GM12878 (cell line): ENCODE data around the gene LCN9. TPM values are rescaled to one million over a fixed set of nuclear protein-coding genes. Genes with fewer than 3 reads are reported as not detected.

ENCODE experiments used
- ATAC-seq: fragments of 200-7000 bp; cut with Tn5 transposase; 3 replicates; pipeline ENCODE4 v1.9.1; 2020; ENCODE audit warnings: mild to moderate bottlenecking, moderate library complexity
- BruUV-seq: library from RNA; stranded (reverse); fragments of 400-500 nt; replicated peaks from 2 replicates; lab custom pipeline; 2021; lab: Mats Ljungman, UMichigan
- CTCF ChIA-PET: fragments of 300-600 bp; sonication (Branson Sonifier 250); formaldehyde crosslinking; extraction: SDS; loops from one replicate; lab custom pipeline; 2021; ENCODE audit warnings: inconsistent platforms; lab: Yijun Ruan, JAX
- POLR2A ChIA-PET: fragments of 350-600 bp; formaldehyde crosslinking; extraction: SDS; loops from one replicate; lab custom pipeline; 2021; ENCODE audit warnings: inconsistent platforms; lab: Charles Lee
- RAD21 ChIA-PET: fragments of 300-600 bp; sonication (Branson Sonifier 250); formaldehyde crosslinking; loops from one replicate; lab custom pipeline; 2023; ENCODE audit warnings: antibody characterized with exemption; ENCODE audit not compliant: unreplicated experiment; lab: Charles Lee
- SMC1A ChIA-PET: fragments of 300-600 bp; sonication (Branson Sonifier 250); formaldehyde crosslinking; loops from one replicate; lab custom pipeline; 2023; ENCODE audit not compliant: unreplicated experiment, uncharacterized antibody; lab: Charles Lee
- DNase-seq: peaks from one replicate; pipeline ENCODE4 v3.0.0-alpha.2; 2011; ENCODE audit warnings: low read depth, low spot score
- FAIRE-seq: peaks from 3 replicates; lab custom pipeline; 2011; peaks lifted over from hg19 to GRCh38; lab: Jason Lieb, UNC
- H2AFZ ChIP-seq: 2 replicates; pipeline ENCODE4 v1.6.0; 2011; ENCODE audit warnings: low read depth, low read length, control low read depth; ENCODE audit not compliant: control insufficient read depth
- H3K27ac ChIP-seq: 2 replicates; pipeline ENCODE4 v1.5.1; 2011; ENCODE audit warnings: control low read depth; ENCODE audit not compliant: control insufficient read depth, insufficient read depth
- H3K27me3 ChIP-seq, 2 experiments: replicated peaks in 1 of 2; 2 replicates each; pipeline versions ENCODE4 v1.6.0 to v1.6.1; 2011; ENCODE audit warnings: low read length in 1 of 2; ENCODE audit not compliant: control insufficient read depth in 2 of 2, insufficient read depth in 2 of 2
- H3K36me3 ChIP-seq, 2 experiments: 2 replicates each; pipeline ENCODE4 v1.5.1; 2011; ENCODE audit warnings: low read length in 1 of 2; ENCODE audit not compliant: control insufficient read depth in 2 of 2, insufficient read depth in 2 of 2
- H3K4me1 ChIP-seq: 2 replicates; pipeline ENCODE4 v1.6.1; 2011; ENCODE audit warnings: mild to moderate bottlenecking, low read length, moderate library complexity, mixed read lengths; ENCODE audit not compliant: control insufficient read depth, insufficient read depth
- H3K4me2 ChIP-seq: 2 replicates; pipeline ENCODE4 v1.6.0; 2011; ENCODE audit warnings: control low read depth; ENCODE audit not compliant: control insufficient read depth, insufficient read depth
- H3K4me3 ChIP-seq: fragments of 200-600 bp; sonication (generic); 2 replicates; pipeline ENCODE4 v1.5.1; 2016
- H3K79me2 ChIP-seq: 2 replicates; pipeline ENCODE4 v1.6.0; 2011; ENCODE audit warnings: low read length; ENCODE audit not compliant: control insufficient read depth, insufficient read depth
- H3K9ac ChIP-seq: 2 replicates; pipeline ENCODE4 v1.8.0; 2011; ENCODE audit warnings: low read length, control low read depth, mixed read lengths; ENCODE audit not compliant: control insufficient read depth, insufficient read depth
- H3K9me3 ChIP-seq: replicated peaks from 3 replicates; pipeline ENCODE4 v1.5.1; 2011; ENCODE audit warnings: mild to moderate bottlenecking, low read length; ENCODE audit not compliant: control insufficient read depth, insufficient read depth
- H4K20me1 ChIP-seq: 2 replicates; pipeline ENCODE4 v1.6.0; 2011; ENCODE audit not compliant: control insufficient read depth, insufficient read depth
- CBX5 ChIP-seq: sonication (generic); IDR thresholded peaks from 2 replicates; pipeline ENCODE4 v1.6.1; 2016; ENCODE audit warnings: low read depth, moderate library complexity, mild to moderate bottlenecking, inconsistent platforms
- CEBPZ ChIP-seq: fragments of 150-350 bp; IDR thresholded peaks from 2 replicates; pipeline ENCODE4 v1.6.1; 2016; ENCODE audit warnings: low read depth, low read length
- ELK1 ChIP-seq: IDR thresholded peaks from 2 replicates; pipeline ENCODE4 v1.6.1; 2012; ENCODE audit warnings: low read depth, low read length, improper control_type of control experiment
- EP300 ChIP-seq, 2 experiments: fragments of 150-350 bp in 1 of 2; IDR thresholded peaks; 2 replicates each; pipeline ENCODE4 v1.6.1; 2011 to 2012; ENCODE audit warnings: low read depth in 2 of 2, low read length in 2 of 2, borderline replicate concordance in 1 of 2, improper control_type of control experiment in 1 of 2, inconsistent platforms in 1 of 2; ENCODE audit not compliant: control insufficient read depth in 1 of 2
- IRF3 ChIP-seq: fragments of 450-650 bp; IDR thresholded peaks from 2 replicates; pipeline ENCODE4 v1.6.1; 2014; ENCODE audit warnings: mild to moderate bottlenecking
- IRF5 ChIP-seq: fragments of 450-650 bp; IDR thresholded peaks from 2 replicates; pipeline ENCODE4 v1.6.1; 2017; ENCODE audit warnings: borderline replicate concordance
- MEF2A ChIP-seq: IDR thresholded peaks from 2 replicates; pipeline ENCODE4 v1.6.1; 2011; ENCODE audit warnings: low read depth, mild to moderate bottlenecking, low read length, moderate library complexity; ENCODE audit not compliant: insufficient read depth
- NBN ChIP-seq: fragments of 450-650 bp; IDR thresholded peaks from 2 replicates; pipeline ENCODE4 v1.6.1; 2016
- NRF1 ChIP-seq: conservative IDR thresholded peaks from 2 replicates; pipeline ENCODE4 v1.6.1; 2011; ENCODE audit warnings: mild to moderate bottlenecking, low read depth, low read length, improper control_type of control experiment
- REST ChIP-seq: IDR thresholded peaks from 2 replicates; pipeline ENCODE4 v1.6.1; 2012; ENCODE audit warnings: mild to moderate bottlenecking, low read depth, low read length
- SRF ChIP-seq, 2 experiments: IDR thresholded peaks; 2 replicates each; pipeline ENCODE4 v1.6.1; 2011; ENCODE audit warnings: low read depth in 2 of 2, low read length in 2 of 2, mild to moderate bottlenecking in 1 of 2, moderate library complexity in 1 of 2
- YBX1 ChIP-seq: fragments of 450-650 bp; IDR thresholded peaks from 2 replicates; pipeline ENCODE4 v1.6.1; 2016; ENCODE audit warnings: antibody characterized with exemption
- WGBS: methylation state at CpG from one replicate; pipeline ENCODE4 v1.1.6; 2016; ENCODE audit warnings: low lambda C conversion rate; ENCODE audit not compliant: insufficient replicate concordance, insufficient coverage; ENCODE audit errors: missing lambda C conversion rate; 5-methylcytosine and 5-hydroxymethylcytosine counted together
- in situ Hi-C: fragments of 300-500 bp; cut with MboI; formaldehyde crosslinking; loops from 9 replicates; pipeline ENCODE4 v1.14.3; 2018; ENCODE audit warnings: mixed read lengths
- intact Hi-C: fragments of 100-400 bp; cut with micrococcal nuclease; formaldehyde crosslinking; loops from one replicate; pipeline ENCODE4 v1.14.2; 2022; ENCODE audit not compliant: unreplicated experiment
- polyA plus RNA-seq, 11 experiments: library from polyadenylated mRNA; depleted of rRNA in 4 of 11; unstranded in 6 of 11; stranded (reverse) in 5 of 11; fragments of >200 nt; fragmentation: Nextera tagmentation in 4 of 11; fragmentation: Illumina TruSeq in 1 of 11; extraction: Ambion mirVana in 4 of 11; extraction: Trizol in 1 of 11; gene quantifications; 1 replicate in 1 of 11; 2 replicates in 10 of 11; pipeline versions ENCODE4 v1.2.1 to v1.2.3, GENCODE V29; 2011 to 2016; ENCODE audit warnings: inconsistent platforms in 2 of 11, missing spikeins in 2 of 11, low read depth in 1 of 11
- total RNA-seq, 4 experiments: library from RNA; depleted of rRNA in 3 of 4; stranded (reverse); fragments of >200 nt in 3 of 4; fragmentation: Illumina TruSeq in 1 of 4; extraction: Trizol in 1 of 4; gene quantifications; 2 replicates each; pipeline versions ENCODE4 v1.2.1 to v1.2.3, GENCODE V29; 2013 to 2021

LCN9 gene
- total and polyA plus RNA-seq, 10 of the 15 experiments (the other 5 are each of a cell fraction or from before 2014, with no cell fraction given): not detected

- no peak overlapping the region for H2AFZ ChIP-seq
- no peak overlapping the region for H3K4me3 ChIP-seq
- H3K9me3 ChIP-seq: no peaks in the 10 kb centered on the region
- intact Hi-C loops (no loop called here), in situ Hi-C loops (no loop called here)
- ChIA-PET SMC1A (no interaction called here), RAD21 (no interaction called here), POLR2A (no interaction called here), CTCF (no interaction called here)
- FAIRE-seq (no peak), DNase-seq (no peak), ATAC-seq (no peak)
- H3K79me2 ChIP-seq: no peaks in the 10 kb centered on the region
- H3K27ac ChIP-seq: no peak overlapping the region
- H3K4me2 ChIP-seq: no peak overlapping the region
- 49% methylated on average over 17 of the region's 17 CpGs for WGBS
- no peaks in the 10 kb centered on the region for H4K20me1 ChIP-seq
- no peaks in the 10 kb centered on the region for H3K36me3 ChIP-seq
- no peaks in the 10 kb centered on the region for H3K27me3 ChIP-seq
- no peaks in the 10 kb centered on the region for H3K4me1 ChIP-seq
- no TSS peak for BruUV-seq
- H3K9ac ChIP-seq: no peak overlapping the region
- no peak for TF ChIP-seq CBX5
- no peak for TF ChIP-seq MEF2A
- no peak for TF ChIP-seq REST
- TF ChIP-seq SRF (IDR thresholded peaks at IDR 0.05; ENCODE audit: low read depth in 2 of 2, low read length in 2 of 2): no peak
- TF ChIP-seq EP300 (IDR thresholded peaks at IDR 0.05; ENCODE audit: borderline replicate concordance in 1 of 2, control insufficient read depth in 1 of 2, low read depth in 2 of 2, low read length in 2 of 2): no peak
- TF ChIP-seq IRF3: no peak
- no peak for TF ChIP-seq NBN
- no peak for TF ChIP-seq CEBPZ
- TF ChIP-seq ELK1: no peak
- TF ChIP-seq NRF1: no peak
- no peak for TF ChIP-seq IRF5
- no peak for TF ChIP-seq YBX1
Observed at GRCh38 chr9:135671591-135672041, 8.5 kb downstream of the LCN9 start.
